GM19328 (cell line): ENCODE results near the gene GPX7.
"Not testable (repeated sequence)": the region's sequence is repeated elsewhere in the genome, so short reads cannot be mapped to it uniquely, and the experiment has no call there.

ENCODE experiments used
- ATAC-seq: cut with Tn5 transposase; IDR thresholded peaks from one replicate; pipeline ENCODE4 v1.9.1; 2021; ENCODE audit warnings: mild to moderate bottlenecking, moderate library complexity; ENCODE audit not compliant: unreplicated experiment

The GPX7 gene

GRCh38 chr1:52601991-52602855 lies at the start of gene GPX7:
Gene GPX7 (plus strand): TSS chr1:52602371. CDS start chr1:52602410, 39 bp downstream.
- ATAC-seq = no peak

DNA sequence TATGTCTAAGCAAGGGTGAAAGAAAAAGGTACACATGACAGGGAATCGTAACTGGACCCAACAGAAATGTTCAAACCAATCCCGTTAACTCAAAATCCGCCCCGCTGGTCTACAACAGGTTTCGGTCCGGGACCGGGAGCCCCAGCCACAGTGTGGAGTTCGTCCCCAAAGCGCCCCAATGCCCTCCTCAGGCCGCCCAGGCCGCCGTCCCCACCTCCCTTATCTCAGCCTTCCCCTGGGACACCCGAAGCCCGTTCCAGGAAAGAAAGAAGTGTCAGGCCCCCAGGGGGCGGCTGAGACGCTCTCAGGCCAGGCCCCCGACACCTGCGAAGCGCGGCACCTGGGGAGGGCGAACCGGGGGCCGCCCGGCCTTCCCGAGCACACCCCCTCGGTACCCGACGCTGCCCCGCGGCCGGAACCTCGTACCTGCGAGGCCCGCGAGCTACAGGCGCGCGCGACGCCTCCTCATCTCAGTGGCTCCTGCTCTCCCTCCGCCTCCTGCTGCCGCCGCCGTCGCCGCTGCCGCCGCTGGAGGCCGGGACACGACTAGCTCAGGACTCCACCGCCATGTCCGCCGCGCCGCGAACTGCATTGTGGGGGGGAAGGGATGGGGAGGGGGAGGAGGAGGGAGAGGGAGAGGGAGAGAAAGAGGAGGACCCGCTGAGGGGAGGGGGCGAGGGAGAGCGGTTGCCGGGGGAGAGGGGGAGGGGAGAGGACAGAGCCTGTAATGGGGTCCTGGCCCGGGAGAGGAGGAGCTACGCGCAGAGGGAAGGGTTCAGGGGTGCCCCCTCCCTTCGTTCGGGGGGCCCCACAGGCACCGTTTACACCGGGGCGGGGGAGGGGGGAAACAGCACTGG lies 49.4 kb upstream of the GPX7 start, which contains the start of gene TUT4:
Gene TUT4 (minus strand): TSS at position 588 of the 857 bp plus-strand sequence. CDS start 26,812 bp downstream, outside the sequence.
- ATAC-seq = peak; percentile 36

DNA sequence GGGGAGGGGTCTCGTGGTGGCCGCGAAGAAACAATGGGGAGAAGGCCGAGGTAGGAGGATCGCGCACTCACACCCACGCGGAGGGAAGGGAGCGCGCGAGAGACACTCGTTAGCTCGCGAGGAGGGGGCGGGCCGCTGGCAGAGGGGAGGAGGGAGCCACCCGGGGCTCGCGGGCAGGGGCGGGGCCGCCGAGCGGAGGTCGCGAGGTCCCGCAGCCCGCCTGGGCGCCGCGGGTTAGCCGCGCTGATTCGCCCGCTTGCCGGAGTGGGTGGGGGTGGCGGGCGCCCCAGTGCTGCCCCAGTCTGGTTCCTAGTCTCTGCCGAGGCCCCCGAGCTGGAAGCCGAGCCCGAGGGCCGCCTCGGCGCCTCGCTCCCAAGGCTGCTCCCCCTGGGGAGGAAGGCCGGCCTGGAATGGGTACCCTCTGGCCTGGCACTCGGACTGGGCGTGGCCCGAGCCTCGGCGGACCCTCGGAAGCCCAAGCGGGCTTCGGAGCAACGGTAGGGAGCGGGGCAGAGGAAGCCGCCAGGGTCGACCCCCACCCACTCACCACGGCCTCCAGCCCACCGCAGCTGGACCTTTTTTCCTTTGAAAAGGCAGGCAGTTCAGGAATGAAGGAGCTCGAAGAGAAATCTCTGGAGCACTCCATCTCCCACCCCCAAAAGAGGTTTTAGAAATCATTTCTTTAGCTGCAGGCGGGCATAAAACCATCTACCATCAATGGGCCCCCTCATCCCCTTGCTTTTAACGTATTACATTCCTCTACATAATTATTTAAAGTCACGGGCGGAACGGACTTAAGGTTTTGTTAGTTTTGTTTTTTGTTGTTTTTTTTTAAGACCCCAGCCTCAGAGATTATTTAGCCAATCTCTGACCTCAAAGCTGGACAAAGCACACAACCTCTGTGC lies 48.6 kb upstream of the GPX7 start:
- peak; percentile 65 for ATAC-seq

DNA sequence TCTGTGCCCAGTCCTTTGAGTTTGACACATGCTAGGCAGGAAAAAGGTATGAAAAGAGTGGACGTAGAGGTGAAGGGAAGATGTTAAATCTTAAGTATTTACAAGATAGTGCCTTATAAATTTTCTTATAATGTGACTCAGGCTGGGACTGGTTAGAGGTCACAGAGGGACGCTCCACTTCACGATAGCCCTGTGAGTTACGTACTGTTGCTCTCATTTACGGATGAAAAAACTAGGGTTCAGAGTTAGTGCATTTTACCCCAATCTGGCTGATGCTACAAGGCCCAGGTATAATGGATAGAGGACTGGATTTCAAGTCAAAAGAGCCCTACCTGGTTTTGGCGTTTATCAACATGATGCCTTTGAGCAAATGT lies 47.9 kb upstream of the GPX7 start:
- no peak for ATAC-seq

GRCh38 chr1:52554756-52555155 lies 47.4 kb upstream of the GPX7 start:
- ATAC-seq = no peak

DNA sequence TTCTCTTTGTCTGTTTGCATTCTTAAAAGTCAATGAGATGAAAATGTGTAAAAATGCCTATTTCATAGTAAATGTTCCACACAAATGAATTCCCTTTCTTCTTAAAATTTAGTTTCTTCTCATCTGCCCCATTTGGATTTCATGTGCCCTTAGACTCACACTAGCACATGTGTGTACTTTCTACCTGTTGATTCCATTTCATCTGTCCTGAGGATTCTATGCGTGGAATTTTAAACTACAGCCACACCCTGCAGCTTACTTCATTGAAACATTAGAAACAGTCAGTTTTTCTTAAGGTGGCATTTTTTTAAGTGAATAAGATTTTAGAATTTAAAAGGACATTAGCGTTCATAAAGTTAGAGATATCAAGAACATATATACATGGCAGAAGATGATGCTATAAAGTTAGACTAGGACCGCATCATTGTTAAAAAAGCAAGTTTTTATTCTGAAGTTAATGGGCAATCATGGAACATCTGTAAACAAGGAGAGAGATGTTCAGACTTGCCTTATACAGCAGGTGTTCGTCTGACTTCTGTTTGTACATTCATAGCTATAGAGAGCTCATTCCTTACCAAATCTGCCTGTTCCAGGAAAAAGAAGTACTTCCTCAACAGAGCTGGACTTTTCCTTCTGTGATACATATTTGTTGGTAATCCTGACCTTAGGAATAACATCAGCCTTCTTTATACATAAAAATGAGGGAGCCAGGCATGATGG lies 45.4 kb upstream of the GPX7 start:
- ATAC-seq = no peak

GRCh38 chr1:52558941-52559340 lies 43.2 kb upstream of the GPX7 start:
- no peak for ATAC-seq

- ATAC-seq = no peak
Measured at GRCh38 chr1:52559875-52560274, 42.3 kb upstream of the GPX7 start.

- ATAC-seq = no peak
Measured at GRCh38 chr1:52562766-52563165, 39.4 kb upstream of the GPX7 start.

GRCh38 chr1:52567943-52568342 lies 34.2 kb upstream of the GPX7 start:
- no peak for ATAC-seq

DNA sequence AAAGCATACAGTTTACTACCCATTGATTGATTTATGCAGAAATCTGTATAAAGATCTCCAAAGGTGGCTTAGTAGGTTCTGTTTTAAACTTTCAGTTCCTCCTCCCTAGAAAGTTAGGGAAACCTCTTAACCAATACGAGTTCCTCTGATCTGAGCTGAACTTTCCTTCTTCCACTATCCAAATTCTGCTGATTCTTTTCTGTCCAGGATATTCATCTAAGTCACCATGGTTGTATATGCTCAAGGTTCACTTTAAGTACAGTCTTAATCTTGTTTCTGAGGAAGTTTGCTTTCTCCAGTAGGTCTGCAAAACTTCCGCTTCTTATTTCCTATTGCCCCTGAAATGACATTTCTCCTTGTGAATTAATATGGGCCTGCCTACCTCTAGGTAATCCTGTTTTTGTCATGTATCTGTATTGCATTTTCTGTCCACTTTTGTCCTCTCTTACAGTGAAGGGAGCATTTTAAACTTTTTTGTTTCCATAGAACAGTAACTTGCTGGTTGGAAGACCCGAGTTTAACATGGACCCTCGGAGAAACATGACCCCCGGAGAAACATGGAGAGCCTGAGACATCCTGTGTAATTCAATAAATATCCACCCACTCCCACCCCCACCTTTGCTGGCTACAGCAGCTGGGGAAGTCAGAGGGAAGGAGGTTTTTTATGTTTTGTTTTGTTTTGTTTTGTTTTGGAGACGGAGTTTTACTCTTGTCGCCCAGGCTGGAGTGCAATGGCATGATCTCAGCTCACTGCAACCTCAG lies 32.5 kb upstream of the GPX7 start:
- ATAC-seq = no peak

GRCh38 chr1:52571783-52572182 lies 30.4 kb upstream of the GPX7 start:
- no peak for ATAC-seq

DNA sequence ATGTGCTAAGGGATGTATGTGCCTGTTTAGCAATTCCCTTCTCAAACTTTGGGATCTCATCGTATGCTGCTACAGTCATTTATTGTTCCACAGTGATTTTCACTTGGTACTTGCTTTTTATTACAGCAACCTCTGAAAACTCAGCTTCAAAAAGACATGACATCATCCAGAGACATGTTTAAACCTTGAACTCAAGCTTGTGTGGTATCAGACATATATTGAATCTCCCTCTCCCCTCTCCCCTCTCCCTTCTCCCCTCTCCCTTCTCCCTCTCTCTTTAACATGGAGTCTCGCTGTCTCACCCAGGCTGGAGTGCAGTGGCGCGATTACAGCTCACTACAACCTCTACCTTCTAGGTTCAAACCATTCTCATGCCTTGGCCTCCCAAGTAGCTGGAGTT lies 29.8 kb upstream of the GPX7 start:
- ATAC-seq = no peak

DNA sequence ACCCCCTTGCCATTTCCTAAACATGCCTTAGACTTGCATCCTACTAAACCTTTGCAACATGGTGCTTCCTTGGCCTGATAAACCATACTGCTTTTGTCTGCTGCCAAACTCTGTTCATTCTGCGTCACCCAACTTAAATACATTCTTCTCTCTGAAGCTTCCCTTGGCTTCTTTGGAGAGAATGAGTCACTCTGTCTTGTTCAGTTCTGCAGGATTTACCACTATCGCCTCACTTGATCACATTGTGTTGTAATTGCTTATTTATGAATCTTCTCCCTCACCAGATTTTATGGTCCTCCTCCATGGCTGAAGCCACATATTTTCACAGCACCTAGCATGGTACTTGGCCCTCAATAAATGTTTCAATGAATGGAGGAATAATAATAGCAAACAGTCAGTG lies 27.6 kb upstream of the GPX7 start:
- no peak for ATAC-seq

DNA sequence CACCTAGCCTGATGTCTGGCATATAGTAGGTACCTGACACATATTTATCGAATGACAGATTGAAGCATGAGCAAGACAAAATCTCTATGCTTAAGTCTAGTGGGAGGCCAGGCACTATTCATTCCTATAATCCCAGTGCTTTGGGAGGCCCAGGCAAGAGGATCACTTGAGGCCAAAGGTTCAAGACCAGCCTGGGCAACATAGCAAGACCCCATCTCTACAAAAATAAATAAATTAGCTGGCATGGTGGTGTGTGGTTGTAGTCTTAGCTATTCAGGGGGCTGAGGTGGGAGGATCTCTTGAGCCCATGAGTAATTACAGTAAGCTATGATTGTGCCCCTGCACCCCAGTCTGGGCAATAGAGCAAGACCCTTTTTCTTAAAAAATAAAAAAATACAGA lies 26.1 kb upstream of the GPX7 start:
- ATAC-seq = no peak

GRCh38 chr1:52578066-52578465 lies 24.1 kb upstream of the GPX7 start:
- ATAC-seq = not testable (repeated sequence)

DNA sequence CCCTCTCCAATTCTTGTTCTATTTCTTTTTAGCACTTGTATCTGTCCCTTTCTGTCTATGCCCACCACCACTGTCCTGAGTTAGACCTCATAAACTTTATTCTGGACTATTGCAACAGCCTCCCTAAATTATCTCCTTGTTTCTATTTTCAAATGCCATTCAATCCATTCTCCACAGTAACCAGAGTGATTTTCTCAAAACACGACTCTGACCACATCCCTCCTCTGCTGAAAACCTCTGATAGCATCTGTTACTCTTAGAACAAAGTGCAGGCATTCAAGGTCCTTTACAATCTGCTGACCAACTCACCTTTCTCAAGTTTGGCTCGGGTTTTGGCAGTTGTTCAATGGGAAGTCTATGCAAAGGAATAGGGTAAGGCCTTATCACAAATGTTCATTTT lies 22.8 kb upstream of the GPX7 start:
- ATAC-seq = no peak

- ATAC-seq = no peak
Measured at GRCh38 chr1:52580283-52580682, 21.9 kb upstream of the GPX7 start.

DNA sequence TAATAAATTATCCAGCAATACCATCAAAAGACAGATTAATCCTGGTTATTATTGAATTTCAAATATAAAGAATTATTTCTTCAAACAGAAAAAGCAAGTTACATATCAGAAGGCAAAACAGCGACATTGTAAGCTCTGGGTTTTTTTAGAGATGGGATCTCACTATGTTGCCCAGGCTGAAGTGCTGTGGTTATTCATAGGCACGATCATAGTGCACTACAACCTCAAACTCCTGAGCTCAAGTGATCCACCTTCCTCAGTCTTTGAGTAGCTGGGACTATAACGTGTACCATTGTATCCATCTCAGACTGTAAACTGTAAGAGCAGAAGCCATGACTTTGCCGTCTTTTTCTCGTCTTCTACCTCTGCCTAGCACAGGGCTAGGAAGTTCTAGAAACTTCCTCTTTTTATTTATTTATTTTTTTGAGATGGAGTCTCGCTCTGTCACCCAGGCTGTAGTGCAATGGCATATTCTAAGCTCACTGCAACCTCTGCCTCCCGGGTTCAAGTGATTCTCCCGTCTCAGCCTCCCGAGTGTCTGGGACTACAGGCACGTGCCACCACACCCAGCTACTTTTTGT lies 20.0 kb upstream of the GPX7 start:
- ATAC-seq = no peak
